GM18909 (cell line): ENCODE measurements around the gene TTC31.
"Not testable (repeated sequence)": the region's sequence is repeated elsewhere in the genome, so short reads cannot be mapped to it uniquely, and the experiment has no call there.

ENCODE experiments used
- ATAC-seq: cut with Tn5 transposase; IDR thresholded peaks from one replicate; pipeline ENCODE4 v1.9.1; 2021; ENCODE audit warnings: mild to moderate bottlenecking; ENCODE audit not compliant: unreplicated experiment, poor library complexity

Gene TTC31

DNA sequence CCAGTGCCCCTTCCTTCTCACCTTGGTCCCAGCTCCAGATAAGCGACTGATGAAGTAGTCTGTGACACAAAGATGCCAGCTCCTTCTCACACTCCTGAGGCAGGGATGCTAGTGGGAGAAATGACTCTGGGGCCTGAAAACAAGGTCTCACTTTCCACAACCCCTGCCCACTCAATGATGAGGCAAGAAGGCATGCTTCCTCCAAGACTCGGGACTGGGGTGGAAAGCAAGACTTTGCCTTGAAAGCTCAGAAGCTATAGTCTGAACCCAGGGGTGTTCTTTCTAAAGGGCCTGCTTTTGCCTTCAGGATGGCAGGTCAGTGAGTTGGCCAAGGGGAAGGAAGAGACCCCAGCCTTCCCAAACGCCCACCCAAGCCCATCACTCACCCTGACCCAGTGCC is 1.4 kb upstream of the TTC31 start:
- no peak for ATAC-seq

DNA sequence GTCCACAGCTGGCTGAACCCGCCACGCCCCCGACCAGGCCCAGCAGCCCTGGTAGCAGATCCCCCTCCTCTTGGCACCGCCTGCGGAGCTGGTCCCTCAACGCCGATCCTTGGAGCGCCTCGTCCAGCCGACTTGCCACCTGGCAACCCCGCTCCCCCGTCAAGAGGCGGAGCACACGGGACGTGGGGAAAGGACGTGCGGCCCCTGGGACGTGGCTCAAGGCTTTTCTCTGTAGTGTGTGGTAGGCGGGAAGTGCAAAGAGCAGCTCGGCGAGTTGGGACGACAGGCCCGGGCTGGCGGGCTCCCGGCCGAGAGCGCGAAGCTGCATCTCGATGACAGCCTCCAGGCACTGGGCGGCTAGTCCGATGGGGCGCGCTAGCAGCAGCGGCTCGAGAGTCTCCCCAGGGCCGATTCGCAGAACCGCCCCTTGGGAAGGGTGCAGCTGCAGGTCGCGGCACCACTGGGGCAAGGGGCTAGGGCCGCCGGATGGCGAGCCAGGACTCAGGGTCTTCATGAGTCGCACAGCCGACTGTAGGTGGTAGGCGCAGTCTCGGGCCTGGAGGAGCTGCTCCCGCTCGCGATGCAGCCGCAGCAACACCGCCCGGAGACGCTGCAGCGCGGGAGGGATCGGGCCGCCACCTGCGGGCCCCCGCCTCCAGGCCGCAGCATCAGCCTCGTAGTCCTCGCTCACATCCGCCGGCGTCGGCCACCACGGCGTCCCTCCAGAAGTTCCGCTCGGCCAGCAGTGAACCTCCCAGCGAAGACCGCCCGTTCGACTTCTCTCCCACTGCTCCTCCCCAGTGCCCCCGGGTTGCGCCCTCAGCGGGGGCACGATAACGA is 700 bp upstream of the TTC31 start:
- peak; percentile 43 for ATAC-seq

DNA sequence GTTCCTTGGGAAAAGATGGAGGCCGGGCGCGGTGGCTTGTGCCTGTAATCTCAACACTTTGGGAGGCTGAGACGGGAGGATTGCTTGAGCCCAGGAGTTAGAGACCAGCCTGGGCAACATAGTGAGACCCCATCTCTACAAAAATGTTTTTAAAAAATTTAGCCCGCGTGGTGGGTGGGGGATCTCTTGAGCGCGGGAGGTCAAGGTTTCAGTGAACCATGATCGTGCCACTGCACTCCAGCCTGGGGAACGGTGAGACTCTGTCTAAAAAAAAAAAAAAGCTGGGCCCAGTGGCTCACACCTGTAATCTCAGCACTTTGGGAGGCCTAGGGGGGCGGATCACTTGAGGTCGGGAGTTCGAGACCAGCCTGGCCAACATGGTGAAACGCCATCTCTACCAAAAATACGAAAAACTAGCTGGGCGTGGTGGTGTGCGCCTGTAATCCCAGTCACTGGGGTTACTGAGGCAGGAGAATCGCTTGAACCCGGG is 839 bp downstream of the TTC31 start:
- ATAC-seq = not testable (repeated sequence)

DNA sequence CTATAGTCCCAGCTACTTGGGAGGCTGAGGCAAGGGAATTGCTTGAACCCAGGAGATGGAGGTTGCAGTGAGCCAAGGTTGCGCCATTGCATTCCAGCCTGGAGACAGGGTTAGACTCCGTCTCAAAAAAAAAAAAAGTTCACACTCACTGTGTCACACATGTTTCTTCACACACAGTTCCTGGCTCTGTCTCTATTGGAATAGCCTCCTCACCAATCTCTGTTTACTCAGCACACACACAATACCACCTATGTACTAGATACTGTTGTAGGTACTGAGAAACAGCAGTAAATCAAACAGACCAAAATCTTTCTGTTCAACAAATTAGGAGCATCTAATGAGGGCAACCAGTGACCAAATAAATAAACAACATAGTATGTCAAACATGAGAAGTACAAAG is 3.3 kb downstream of the TTC31 start:
- ATAC-seq = no peak

DNA sequence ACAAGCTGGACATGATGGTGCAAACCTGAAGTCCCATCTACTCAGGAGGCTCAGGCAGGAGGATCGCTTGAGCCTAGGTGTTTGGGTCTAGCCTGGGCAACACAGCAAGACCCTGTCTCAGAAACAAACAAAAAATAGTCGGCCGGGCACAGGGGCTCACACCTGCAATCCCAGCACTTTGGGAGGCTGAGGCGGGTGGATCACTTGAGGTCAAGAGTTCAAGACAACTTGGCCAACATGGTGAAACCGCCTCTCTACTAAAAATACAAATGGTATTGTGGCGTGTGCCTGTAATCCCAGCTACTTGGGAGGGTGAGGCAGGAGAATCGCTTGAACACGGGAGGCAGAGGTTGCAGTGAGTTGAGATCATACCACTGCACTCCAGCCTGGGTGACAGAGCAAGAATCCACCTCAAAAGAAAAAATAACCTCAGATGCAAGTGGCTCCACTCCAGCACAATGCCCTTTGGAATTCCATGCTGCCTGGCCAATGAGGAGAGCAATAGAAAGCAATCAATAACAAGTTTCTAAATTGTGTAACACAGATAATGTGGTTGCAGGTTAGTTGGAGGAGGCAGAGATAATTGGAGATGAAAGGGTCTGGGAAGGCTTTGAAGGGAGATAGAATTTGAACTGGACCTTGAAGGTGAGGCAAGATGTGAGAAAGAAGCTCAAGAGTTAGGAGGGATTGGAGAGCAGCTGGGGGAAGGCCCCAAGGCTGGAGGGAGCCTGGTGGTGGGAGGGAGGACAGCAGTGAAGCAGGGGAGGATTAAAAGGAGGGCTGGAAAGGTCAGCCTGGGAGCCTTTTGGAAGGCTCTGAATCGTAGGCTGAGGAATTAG is 6.0 kb downstream of the TTC31 start:
- ATAC-seq = no peak

DNA sequence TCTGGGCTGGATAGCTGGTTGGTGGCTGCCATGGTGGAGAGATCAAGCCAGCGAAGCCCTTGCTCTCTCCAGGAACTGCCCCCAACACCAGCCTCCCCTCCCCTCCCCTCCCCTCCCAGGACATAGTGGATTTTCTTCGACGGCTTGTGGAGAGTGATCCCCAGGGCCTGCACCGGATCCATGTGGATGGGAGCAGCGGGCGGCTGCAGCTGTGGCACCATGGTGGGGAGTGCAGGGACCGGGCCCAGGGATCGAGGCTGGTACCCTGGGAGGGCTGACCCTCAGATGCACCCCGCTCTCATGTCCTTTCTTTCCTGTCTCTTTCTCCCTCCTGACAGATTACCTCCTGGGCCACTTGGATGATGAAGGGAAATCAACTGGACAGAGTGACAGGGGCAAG is 7.0 kb downstream of the TTC31 start:
- ATAC-seq = no peak

DNA sequence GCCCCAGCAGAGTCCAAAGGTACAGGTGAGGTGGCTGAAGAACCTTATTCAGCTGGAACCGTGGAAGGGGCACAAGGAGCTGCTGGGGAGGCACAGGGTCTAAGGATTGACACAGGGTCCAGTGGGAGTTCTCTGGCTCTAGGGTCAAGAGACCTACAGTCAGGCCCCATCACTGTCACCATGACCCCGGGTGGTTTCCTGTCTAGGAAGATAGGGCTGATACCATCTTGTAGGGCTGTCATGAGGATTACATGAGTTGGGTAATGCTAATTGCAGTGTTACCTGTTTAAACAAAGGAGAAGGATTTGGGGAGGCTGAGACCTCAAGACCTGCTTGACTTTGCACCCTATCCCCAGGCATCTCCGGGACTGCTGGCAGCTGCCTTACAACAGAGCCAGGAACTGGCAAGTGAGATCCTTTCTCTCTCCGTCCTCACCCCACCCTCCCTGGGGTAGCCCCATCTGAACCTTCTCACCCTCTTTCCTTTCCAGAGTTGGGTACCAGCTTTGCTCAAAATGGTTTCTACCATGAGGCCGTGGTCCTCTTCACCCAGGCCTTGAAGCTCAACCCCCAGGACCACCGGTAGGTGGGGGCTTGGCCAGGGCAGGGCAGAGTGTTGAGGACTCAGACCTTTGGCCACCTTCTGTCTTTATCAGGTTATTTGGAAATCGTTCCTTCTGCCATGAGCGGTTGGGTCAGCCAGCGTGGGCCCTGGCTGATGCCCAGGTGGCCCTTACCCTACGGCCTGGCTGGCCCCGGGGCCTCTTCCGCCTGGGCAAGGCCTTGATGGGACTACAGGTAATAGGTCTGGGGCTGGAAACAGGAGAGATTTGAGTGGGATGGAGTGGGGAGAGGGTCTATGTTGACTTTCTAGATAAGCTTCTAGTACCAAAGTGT is 9.0 kb downstream of the TTC31 start:
- no peak for ATAC-seq

DNA sequence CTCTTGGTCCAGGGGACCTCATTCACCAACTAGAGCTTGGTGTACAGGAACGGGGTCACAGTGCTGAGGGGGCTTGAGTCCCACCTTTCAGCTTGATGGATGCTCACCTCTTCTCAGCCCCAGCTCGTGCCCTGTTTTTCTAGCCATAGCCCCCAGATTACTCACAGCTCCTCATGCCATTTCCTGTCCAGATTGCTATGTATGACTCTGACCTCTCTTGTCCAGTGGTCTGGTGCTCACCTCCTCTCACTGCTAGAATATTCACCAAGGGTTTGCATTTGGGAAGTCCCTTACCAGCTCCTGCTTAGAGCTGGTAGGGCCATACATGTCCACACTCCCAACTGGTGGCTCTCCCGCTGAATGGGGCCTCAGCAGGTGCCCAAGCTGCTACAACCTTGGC is 10.7 kb downstream of the TTC31 start:
- ATAC-seq = no peak

DNA sequence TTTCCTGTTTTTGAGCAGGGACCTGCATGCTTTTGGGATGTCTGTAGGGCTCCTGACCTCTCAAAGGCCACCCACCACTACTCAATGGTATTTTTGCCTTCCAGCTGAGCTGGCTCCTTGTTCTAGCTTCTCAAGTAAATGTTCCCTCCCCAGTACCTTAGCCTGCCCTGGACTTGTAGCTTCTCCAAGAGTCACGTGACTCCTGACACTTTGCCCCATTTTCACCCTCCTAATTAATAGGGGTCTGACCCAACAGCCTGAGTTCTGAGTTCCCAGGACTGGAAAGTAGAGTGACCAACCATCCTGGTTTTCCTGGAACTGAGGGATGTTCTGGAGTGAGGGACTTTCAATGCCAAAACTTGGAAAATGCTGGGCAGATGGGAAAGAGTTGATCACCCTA is 12.6 kb downstream of the TTC31 start:
- ATAC-seq = no peak

DNA sequence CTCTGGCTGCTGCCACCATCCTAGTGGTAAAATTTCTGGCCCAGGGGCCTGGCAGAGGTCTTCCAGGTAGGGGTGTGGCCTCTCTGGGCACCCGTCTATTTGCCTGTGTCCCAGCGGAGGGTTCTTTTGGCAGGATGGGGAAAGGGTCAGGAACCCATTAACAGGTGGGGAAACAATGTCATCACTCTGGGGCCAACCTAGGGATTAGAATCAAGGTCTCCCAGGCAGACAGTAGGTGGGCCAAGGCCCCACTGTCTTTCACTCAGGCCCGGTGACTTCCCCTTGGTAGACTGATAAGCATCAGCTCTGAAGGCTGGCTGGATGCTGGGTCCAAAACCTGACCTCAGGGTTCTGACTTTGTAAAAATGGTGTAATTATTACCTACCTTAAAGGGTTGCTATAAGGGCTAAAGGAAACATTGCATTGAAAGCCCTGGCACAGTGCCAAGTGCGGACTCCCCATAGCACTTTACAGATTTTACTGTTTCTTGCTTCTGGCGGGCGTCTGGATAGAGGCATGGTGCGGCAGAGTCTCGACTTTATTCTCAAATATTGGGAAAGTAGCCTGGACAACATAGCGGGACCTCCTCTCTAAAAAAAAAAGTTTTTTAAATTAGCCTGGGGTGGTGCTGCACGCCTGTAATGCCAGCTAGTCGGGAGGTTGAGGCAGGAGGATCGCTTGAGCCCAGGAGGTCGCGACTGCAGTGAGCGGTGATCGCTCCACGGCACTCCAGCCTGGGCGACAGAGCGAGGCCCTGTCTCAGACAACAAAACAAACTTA is 14.3 kb downstream of the TTC31 start:
- no peak for ATAC-seq

DNA sequence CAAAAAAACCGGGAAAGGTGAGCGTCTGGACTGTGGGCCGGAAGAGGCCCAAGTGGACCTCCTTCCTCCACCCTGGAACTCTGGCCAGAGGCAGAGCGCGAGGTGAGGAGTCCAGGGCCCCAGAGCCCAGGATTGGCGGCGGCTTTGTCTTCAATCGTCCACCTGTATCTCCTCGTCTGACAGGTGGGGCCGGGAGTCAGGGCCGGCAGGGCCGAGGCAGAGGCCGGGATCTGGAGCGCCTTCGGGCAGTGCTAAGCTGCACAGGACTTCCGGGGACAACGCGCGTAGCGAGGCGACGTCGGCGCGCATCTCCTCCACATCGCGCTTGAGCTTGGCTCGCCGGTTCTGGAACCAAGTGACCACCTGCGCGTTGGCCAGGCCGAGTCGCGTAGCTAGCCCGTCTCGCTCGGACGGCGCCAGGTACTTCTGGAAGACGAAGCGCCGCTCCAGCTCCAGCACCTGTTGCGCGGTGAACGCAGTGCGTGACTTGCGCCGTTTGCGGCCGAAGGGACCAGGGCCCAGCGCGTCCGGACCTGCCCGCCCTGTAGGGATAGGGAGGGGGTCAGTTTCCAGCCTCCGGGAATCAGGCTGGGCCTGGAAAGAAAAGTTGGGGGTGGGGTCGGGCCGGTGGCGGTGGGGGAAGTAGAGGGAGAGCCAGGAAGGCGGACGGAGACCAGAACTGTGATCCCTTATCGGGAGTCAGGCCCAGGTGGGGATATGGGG is 15.1 kb downstream of the TTC31 start:
- ATAC-seq = no peak

DNA sequence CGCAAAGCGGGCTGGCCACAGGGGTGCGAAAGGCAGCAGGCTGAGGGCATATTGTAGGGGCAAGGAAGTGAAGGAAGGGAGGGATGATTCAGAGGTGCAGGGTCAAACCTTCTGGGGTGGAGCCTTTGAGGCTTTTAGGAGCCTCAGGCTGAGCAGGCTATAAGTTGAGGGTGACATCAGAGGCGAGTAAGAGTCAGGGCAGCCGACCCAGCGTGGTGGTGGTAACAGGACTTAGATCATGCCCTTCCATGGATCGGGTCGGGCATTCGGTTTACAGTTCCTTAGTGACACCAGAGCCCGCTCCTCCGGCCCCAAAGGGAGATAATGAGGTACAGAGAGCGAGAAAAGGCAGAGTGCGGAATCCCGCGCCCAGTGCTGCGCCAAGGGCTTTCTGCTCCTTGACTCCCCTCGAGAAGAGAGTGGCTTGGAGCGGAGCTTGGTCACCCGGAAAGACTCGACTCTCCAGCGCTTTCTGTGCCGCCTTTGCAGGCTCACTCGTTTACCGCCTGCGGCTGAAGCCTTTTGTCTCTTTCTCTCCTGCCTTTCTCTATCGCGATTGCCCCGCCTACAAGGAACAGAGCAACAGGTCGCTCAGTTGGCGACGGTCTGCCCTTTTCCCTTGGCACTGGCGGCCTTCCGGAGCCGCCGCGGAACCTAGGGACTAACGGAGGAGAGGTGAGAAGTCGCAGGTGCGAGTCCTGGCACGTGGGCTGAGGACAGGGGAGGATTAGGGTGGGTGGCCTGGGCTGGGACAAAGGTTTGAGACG is 15.8 kb downstream of the TTC31 start:
- no peak for ATAC-seq

DNA sequence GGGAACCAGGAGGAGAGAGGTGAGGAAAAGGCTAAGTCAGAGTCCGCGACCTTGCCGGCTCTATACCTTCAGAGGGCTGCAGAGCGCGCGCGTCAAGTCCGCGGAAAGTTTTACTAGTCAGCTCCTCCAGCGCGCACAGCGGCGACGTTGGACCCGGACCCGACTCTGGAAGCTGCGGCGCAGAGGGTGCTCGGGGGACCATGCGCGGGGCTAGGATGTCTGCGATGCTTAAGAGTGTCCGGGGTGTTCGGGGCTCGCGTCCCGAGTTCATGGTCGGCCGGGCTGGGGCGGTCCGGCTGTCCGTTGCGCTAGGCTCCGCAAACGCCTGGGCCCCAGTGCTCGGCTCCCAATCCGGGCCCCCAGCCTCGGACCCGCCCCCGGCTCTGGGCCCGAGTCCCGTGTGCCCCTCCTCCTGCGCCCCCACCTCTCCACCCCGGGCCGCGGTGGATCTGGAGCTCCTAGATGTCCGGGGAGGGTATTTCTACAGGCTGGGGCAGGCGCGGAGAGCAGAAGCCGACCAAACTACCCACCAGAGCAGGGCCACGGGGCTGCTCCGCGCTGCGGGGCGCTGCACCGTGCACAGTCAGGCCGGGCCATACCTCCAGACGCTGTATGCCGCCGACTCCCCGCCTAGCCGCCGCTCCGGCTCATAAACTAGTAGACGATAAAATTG is 16.5 kb downstream of the TTC31 start, which contains the start of gene LBX2:
Gene LBX2 (minus strand): TSS at position 337 of the 673 bp plus-strand sequence. CDS start 66 bp downstream, at position 271.
- ATAC-seq = no peak

DNA sequence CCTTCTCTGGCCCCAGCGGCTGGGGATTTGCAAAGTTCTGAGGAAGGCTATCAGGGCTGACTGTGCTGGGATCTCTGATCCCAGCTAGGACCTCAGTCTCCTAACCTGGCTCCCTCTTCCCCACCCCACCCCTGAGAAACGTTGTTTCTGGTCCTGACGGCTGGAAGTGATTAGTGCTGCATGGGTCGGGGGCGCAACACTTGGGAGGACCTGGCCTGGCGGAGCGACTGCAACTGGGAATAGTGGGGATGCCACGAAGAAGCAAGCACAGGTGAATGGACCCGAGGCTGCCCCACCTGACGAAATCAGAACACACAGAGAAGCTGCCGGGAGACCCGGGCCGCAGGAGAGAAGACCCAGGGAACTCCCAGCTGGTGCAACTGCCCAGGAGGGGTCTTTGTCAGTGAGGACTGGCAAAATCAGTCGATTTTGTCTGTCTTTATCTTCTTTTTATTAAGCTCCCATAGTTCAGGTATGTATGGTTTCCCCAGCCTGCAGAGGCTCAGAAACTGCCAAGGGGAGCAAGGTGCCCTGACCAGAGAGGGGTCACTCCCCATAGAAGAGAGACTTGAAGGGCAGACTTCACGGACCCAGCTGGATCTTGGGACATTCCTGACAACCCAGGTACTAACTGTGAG is 17.2 kb downstream of the TTC31 start:
- no peak for ATAC-seq

DNA sequence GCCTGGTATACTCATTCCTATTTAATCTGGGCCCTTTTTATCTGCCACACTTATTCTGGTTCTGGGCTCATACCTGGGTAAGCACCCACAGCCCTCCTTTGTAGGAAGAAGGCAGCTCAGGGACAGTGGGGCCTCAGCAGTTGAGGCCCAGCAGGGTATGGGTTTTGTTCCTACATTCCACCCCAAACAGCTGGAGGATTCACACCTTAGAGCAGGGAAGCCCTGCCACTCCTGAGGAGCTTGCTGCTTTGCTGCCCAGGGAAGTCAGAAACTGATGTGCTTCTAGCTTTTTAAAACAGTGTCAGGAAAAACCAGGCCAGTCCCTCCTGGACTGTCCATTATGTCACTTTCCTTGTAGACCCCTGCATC is 17.7 kb downstream of the TTC31 start:
- no peak for ATAC-seq

DNA sequence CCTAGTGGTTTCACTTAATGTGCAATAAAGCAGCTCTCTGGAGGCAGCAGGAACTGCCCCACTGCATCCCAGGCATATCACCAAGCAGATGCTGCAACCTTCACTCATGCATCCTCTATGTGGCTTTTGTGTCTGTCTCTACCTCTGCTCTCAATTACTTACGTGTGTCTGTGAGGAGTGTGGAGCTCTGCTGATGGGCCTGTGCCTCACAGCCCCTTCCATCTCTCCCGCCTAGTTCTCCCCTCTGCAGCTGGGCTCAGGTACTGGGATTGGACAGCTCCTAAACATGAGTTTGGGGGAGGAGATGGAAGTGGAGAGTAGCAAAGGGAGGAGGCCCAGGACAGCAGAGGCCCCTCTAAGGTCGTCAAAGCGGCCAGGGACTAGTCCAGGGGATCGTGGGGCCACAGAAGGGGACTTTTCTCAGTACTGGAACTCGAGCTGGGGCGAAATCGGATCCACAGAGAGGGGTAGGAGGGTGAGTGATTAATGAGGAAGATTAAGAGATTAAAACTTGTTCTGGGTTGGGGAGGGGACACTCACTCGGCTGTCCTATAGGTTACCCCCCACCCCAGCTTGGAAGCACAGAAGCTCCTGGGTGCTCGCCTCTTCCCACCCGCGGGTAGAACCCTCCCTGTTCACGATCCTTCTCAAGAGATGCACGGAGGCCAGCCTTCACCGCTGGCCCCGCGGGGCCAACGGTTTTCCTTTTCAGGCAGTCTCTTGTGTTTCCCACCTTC is 18.6 kb downstream of the TTC31 start:
- no peak for ATAC-seq
